Body of pancreas (tissue), 4 donors: ENCODE measurements around the gene ABLIM1.

Experiments
- CTCF ChIP-seq, 7 experiments: fragments of 450-650 bp in 4 of 7; fragments of 200-600 bp in 3 of 7; sonication (generic) in 3 of 7; IDR thresholded peaks; one replicate each; pipeline ENCODE4 v1.5.1; 2016 to 2019; ENCODE audit warnings: antibody characterized with exemption in 7 of 7
- POLR2A ChIP-seq, 3 donors: fragments of 450-650 bp; IDR thresholded peaks; one replicate each; pipeline ENCODE4 v1.6.1; 2016; ENCODE audit warnings: antibody characterized with exemption in 3 of 3, mild to moderate bottlenecking in 2 of 3

- TF ChIP-seq CTCF (IDR thresholded peaks at IDR 0.05) (no peak), POLR2A (IDR thresholded peaks at IDR 0.05) (no peak)
Measured at GRCh38 chr10:114682121-114682520, 24.0 kb upstream of the ABLIM1 start.
